C4-2B (cell line): ENCODE measurements around the gene GTSE1.

Experiments used
- CTCF ChIP-seq: fragments of 450-650 bp; conservative IDR thresholded peaks from 2 replicates; pipeline ENCODE4 v1.5.1; 2017; ENCODE audit warnings: mild to moderate bottlenecking
- ZFX ChIP-seq: fragments of 450-650 bp; IDR thresholded peaks from 2 replicates; pipeline ENCODE4 v1.6.1; 2017

- TF ChIP-seq CTCF, result no peak
- TF ChIP-seq ZFX, result no peak
Observed at GRCh38 chr22:46278656-46279645, 17.7 kb upstream of the GTSE1 start.
